Caco-2 (cell line): Measurements from ENCODE around the gene FAM240B. TPM values are rescaled to one million over a fixed set of nuclear protein-coding genes. Genes with fewer than 3 reads are reported as not detected.

Experiments used
- BruUV-seq: library from RNA; stranded (reverse); fragments of 400-500 nt; replicated peaks from 2 replicates; lab custom pipeline; 2021; lab: Mats Ljungman, UMichigan
- CTCF ChIA-PET: fragments of 300-600 bp; sonication (Branson Sonifier 250); formaldehyde crosslinking; loops from one replicate; lab custom pipeline; 2022; ENCODE audit warnings: antibody characterized with exemption; lab: Charles Lee
- POLR2A ChIA-PET: fragments of 300-600 bp; sonication (Branson Sonifier 250); formaldehyde crosslinking; loops from one replicate; lab custom pipeline; 2022; ENCODE audit warnings: antibody characterized with exemption; lab: Charles Lee
- DNase-seq, 2 experiments: peaks; one replicate each; pipeline versions ENCODE4 v3.0.0 to v3.0.0-alpha.2; 2020 to 2022
- H3K27me3 ChIP-seq: replicated peaks from 2 replicates; pipeline ENCODE4 v1.6.0; 2011; ENCODE audit warnings: low read length; ENCODE audit not compliant: control insufficient read depth, insufficient read depth
- H3K36me3 ChIP-seq: 2 replicates; pipeline ENCODE4 v1.5.1; 2011; ENCODE audit warnings: low read length; ENCODE audit not compliant: control insufficient read depth, insufficient read depth
- H3K4me1 ChIP-seq: fragments of 250-450 bp; sonication (Bioruptor Pico); 2 replicates; pipeline ENCODE4 v1.5.1; 2020; ENCODE audit warnings: mild to moderate bottlenecking
- H3K4me3 ChIP-seq: 2 replicates; pipeline ENCODE4 v1.5.1; 2011; ENCODE audit warnings: low read depth, mild to moderate bottlenecking, control low read depth, low read length
- H3K9me3 ChIP-seq: fragments of 250-450 bp; sonication (Bioruptor Pico); 2 replicates; pipeline ENCODE4 v1.5.1; 2020; ENCODE audit warnings: mild to moderate bottlenecking, moderate library complexity
- H3K27ac Mint-ChIP-seq: one replicate; pipeline ENCODE4 v1.8.0; 2022; ENCODE audit warnings: mixed read lengths; ENCODE audit not compliant: unreplicated experiment
- H3K27me3 Mint-ChIP-seq: one replicate; pipeline ENCODE4 v1.8.0; 2022; ENCODE audit warnings: mixed read lengths; ENCODE audit not compliant: insufficient read depth, unreplicated experiment
- H3K36me3 Mint-ChIP-seq: one replicate; pipeline ENCODE4 v1.8.0; 2022; ENCODE audit warnings: mild to moderate bottlenecking, mixed read lengths; ENCODE audit not compliant: insufficient read depth, unreplicated experiment
- H3K4me1 Mint-ChIP-seq: one replicate; pipeline ENCODE4 v1.8.0; 2022; ENCODE audit warnings: low read depth, mixed read lengths; ENCODE audit not compliant: unreplicated experiment
- H3K4me3 Mint-ChIP-seq: one replicate; pipeline ENCODE4 v1.8.0; 2022; ENCODE audit warnings: mild to moderate bottlenecking, moderate library complexity, mixed read lengths; ENCODE audit not compliant: unreplicated experiment
- H3K9me3 Mint-ChIP-seq: one replicate; pipeline ENCODE4 v1.8.0; 2022; ENCODE audit warnings: mixed read lengths; ENCODE audit not compliant: unreplicated experiment
- CTCF ChIP-seq, 2 experiments: fragments of 200-600 bp in 1 of 2; IDR thresholded peaks; 1 replicate in 1 of 2; 2 replicates in 1 of 2; pipeline versions ENCODE4 v1.5.1 to v1.8.0; 2011 to 2022; ENCODE audit warnings: antibody characterized with exemption in 1 of 2, control low read depth in 1 of 2, inconsistent platforms in 1 of 2, low read depth in 1 of 2, low read length in 1 of 2, mild to moderate bottlenecking in 1 of 2, moderate library complexity in 1 of 2; ENCODE audit not compliant: insufficient read depth in 1 of 2, severe bottlenecking in 1 of 2, unreplicated experiment in 1 of 2
- intact Hi-C: fragments of 100-400 bp; cut with micrococcal nuclease; formaldehyde crosslinking; loops from one replicate; pipeline ENCODE4 v1.10.0; 2022; ENCODE audit not compliant: unreplicated experiment
- total RNA-seq: library from RNA; stranded (reverse); gene quantifications from 2 replicates; pipeline ENCODE4 v1.2.3, GENCODE V29; 2022

FAM240B gene
- total RNA-seq, 1 experiment from 2014 or later = not detected

GRCh38 chr9:38694676-38695075 lies 25.3 kb downstream of the FAM240B start:
- Histone ChIP-seq H3K4me1 (peaks cover 12% of the 10 kb centered on the region), H3K9me3 (no peaks in the 10 kb centered on the region), H3K27me3 (no peaks in the 10 kb centered on the region), H3K4me3 (no peak overlapping the region), H3K36me3 (no peaks in the 10 kb centered on the region)
- intact Hi-C loops = no loop called here
- ChIA-PET POLR2A (no interaction called here), CTCF (no interaction called here)
- Mint-ChIP-seq H3K27me3 (no peaks in the 10 kb centered on the region), H3K4me1 (peaks cover 13% of the 10 kb centered on the region), H3K9me3 (no peaks in the 10 kb centered on the region), H3K4me3 (no peak overlapping the region), H3K27ac (no peak overlapping the region), H3K36me3 (no peaks in the 10 kb centered on the region)
- no peak for TF ChIP-seq CTCF (IDR thresholded peaks at IDR 0.05; ENCODE audit: insufficient read depth in 1 of 2, low read depth in 1 of 2, low read length in 1 of 2, severe bottlenecking in 1 of 2, unreplicated experiment in 1 of 2)
- DNase-seq = no peak
- BruUV-seq = no TSS peak

GRCh38 chr9:38692707-38693106 lies 27.2 kb downstream of the FAM240B start:
- no peaks in the 10 kb centered on the region for H3K27me3 ChIP-seq
- Mint-ChIP-seq H3K4me3 (no peak overlapping the region), H3K4me1 (peaks cover 16% of the 10 kb centered on the region), H3K36me3 (no peaks in the 10 kb centered on the region), H3K27ac (no peak overlapping the region), H3K9me3 (no peaks in the 10 kb centered on the region), H3K27me3 (no peaks in the 10 kb centered on the region)
- H3K4me3 ChIP-seq = no peak overlapping the region
- POLR2A ChIA-PET = no interaction called here
- H3K36me3 ChIP-seq = no peaks in the 10 kb centered on the region
- H3K4me1 ChIP-seq = peaks cover 16% of the 10 kb centered on the region
- no peaks in the 10 kb centered on the region for H3K9me3 ChIP-seq
- no TSS peak for BruUV-seq
- CTCF ChIA-PET = no interaction called here
- DNase-seq = no peak
- no peak for TF ChIP-seq CTCF (IDR thresholded peaks at IDR 0.05; ENCODE audit: insufficient read depth in 1 of 2, low read depth in 1 of 2, low read length in 1 of 2, severe bottlenecking in 1 of 2, unreplicated experiment in 1 of 2)
- intact Hi-C loops = no loop called here

GRCh38 chr9:38690574-38690973 lies 29.4 kb downstream of the FAM240B start:
- POLR2A ChIA-PET = no interaction called here
- Histone ChIP-seq H3K4me1 (peaks cover 24% of the 10 kb centered on the region), H3K4me3 (no peak overlapping the region), H3K9me3 (no peaks in the 10 kb centered on the region), H3K36me3 (no peaks in the 10 kb centered on the region), H3K27me3 (no peaks in the 10 kb centered on the region)
- no peak for TF ChIP-seq CTCF (IDR thresholded peaks at IDR 0.05; ENCODE audit: insufficient read depth in 1 of 2, low read depth in 1 of 2, low read length in 1 of 2, severe bottlenecking in 1 of 2, unreplicated experiment in 1 of 2)
- no peaks in the 10 kb centered on the region for H3K27me3 Mint-ChIP-seq
- H3K4me1 Mint-ChIP-seq = peaks cover 16% of the 10 kb centered on the region
- CTCF ChIA-PET = interaction anchor here (0.6 kb wide), 1 partner anchor 14 kb away, joined by 4 read pairs; no protein-coding TSS in a partner anchor
- H3K27ac Mint-ChIP-seq = no peak overlapping the region
- H3K9me3 Mint-ChIP-seq = no peaks in the 10 kb centered on the region
- no peaks in the 10 kb centered on the region for H3K36me3 Mint-ChIP-seq
- BruUV-seq = no TSS peak
- no peak overlapping the region for H3K4me3 Mint-ChIP-seq
- intact Hi-C loops = no loop called here
- no peak for DNase-seq
